ENCODE results near the gene HSPA4L.

The HSPA4L gene

GRCh38 chr4:127799711-127800110 lies 17.6 kb downstream of the HSPA4L start:
- TF ChIP-seq POLR2AphosphoS5 (IDR thresholded peaks at IDR 0.05; ENCODE audit: borderline replicate concordance, low read depth, low read length) = no peak
- no peak for TF ChIP-seq EZH2 (IDR thresholded peaks at IDR 0.05)
- TF ChIP-seq FOXP2 (optimal IDR thresholded peaks at IDR 0.05; ENCODE audit: control extremely low read depth, extremely low read length, insufficient read depth) = no peak
- Histone ChIP-seq H3K27ac (no peak overlapping the region), H3K36me3 (ENCODE audit: insufficient read depth, low read length) (no peaks in the 10 kb centered on the region), H3K9me3 (ENCODE audit: low read depth, low read length) (no peaks in the 10 kb centered on the region), H3K9ac (ENCODE audit: insufficient read length) (no peak overlapping the region), H3K4me3 (no peak overlapping the region)
- DNase-seq (ENCODE audit: low read depth, low spot score) = no peak

GRCh38 chr4:127809173-127809800 lies 27.2 kb downstream of the HSPA4L start:
- Histone ChIP-seq H3K4me3 (no peak overlapping the region), H3K27ac (no peak overlapping the region), H3K9ac (ENCODE audit: insufficient read length) (no peak overlapping the region), H3K36me3 (ENCODE audit: insufficient read depth, low read length) (no peaks in the 10 kb centered on the region), H3K9me3 (ENCODE audit: low read depth, low read length) (no peaks in the 10 kb centered on the region)
- DNase-seq (ENCODE audit: low read depth, low spot score) = no peak
- TF ChIP-seq POLR2AphosphoS5 (IDR thresholded peaks at IDR 0.05; ENCODE audit: borderline replicate concordance, low read depth, low read length) (no peak), EZH2 (IDR thresholded peaks at IDR 0.05) (no peak), FOXP2 (optimal IDR thresholded peaks at IDR 0.05; ENCODE audit: control extremely low read depth, extremely low read length, insufficient read depth) (no peak)

GRCh38 chr4:127810551-127810950 lies 28.4 kb downstream of the HSPA4L start:
- Histone ChIP-seq H3K9me3 (ENCODE audit: low read depth, low read length) (no peaks in the 10 kb centered on the region), H3K36me3 (ENCODE audit: insufficient read depth, low read length) (no peaks in the 10 kb centered on the region), H3K27ac (no peak overlapping the region), H3K9ac (ENCODE audit: insufficient read length) (no peak overlapping the region), H3K4me3 (no peak overlapping the region)
- DNase-seq (ENCODE audit: low read depth, low spot score) = no peak
- TF ChIP-seq EZH2 (IDR thresholded peaks at IDR 0.05) = no peak
- no peak for TF ChIP-seq FOXP2 (optimal IDR thresholded peaks at IDR 0.05; ENCODE audit: control extremely low read depth, extremely low read length, insufficient read depth)
- no peak for TF ChIP-seq POLR2AphosphoS5 (IDR thresholded peaks at IDR 0.05; ENCODE audit: borderline replicate concordance, low read depth, low read length)

GRCh38 chr4:127822430-127822829 lies 40.3 kb downstream of the HSPA4L start:
- Histone ChIP-seq H3K9ac (ENCODE audit: insufficient read length) (no peak overlapping the region), H3K9me3 (ENCODE audit: low read depth, low read length) (no peaks in the 10 kb centered on the region), H3K27ac (no peak overlapping the region), H3K36me3 (ENCODE audit: insufficient read depth, low read length) (no peaks in the 10 kb centered on the region), H3K4me3 (no peak overlapping the region)
- TF ChIP-seq POLR2AphosphoS5 (IDR thresholded peaks at IDR 0.05; ENCODE audit: borderline replicate concordance, low read depth, low read length) (no peak), EZH2 (IDR thresholded peaks at IDR 0.05) (no peak), FOXP2 (optimal IDR thresholded peaks at IDR 0.05; ENCODE audit: control extremely low read depth, extremely low read length, insufficient read depth) (no peak)
- peak; percentile 5 for DNase-seq (ENCODE audit: low read depth, low spot score)

- H3K4me3 ChIP-seq = no peak overlapping the region
- no peak overlapping the region for H3K9ac ChIP-seq (ENCODE audit: insufficient read length)
- TF ChIP-seq FOXP2 (optimal IDR thresholded peaks at IDR 0.05; ENCODE audit: control extremely low read depth, extremely low read length, insufficient read depth) (no peak), EZH2 (IDR thresholded peaks at IDR 0.05) (no peak), POLR2AphosphoS5 (IDR thresholded peaks at IDR 0.05; ENCODE audit: borderline replicate concordance, low read depth, low read length) (no peak)
- no peaks in the 10 kb centered on the region for H3K9me3 ChIP-seq (ENCODE audit: low read depth, low read length)
- no peak overlapping the region for H3K27ac ChIP-seq
- H3K36me3 ChIP-seq (ENCODE audit: insufficient read depth, low read length) = peaks cover 3% of the 10 kb centered on the region; the same call in 1 of the 2 replicates
- DNase-seq (ENCODE audit: low read depth, low spot score) = no peak
These were observed 46.0 kb downstream of the HSPA4L start for GRCh38 chr4:127828121-127828520.

GRCh38 chr4:127829014-127829413 lies 46.9 kb downstream of the HSPA4L start:
- peaks cover 3% of the 10 kb centered on the region; the same call in 1 of the 2 replicates for H3K36me3 ChIP-seq (ENCODE audit: insufficient read depth, low read length)
- no peak overlapping the region for H3K4me3 ChIP-seq
- no peak for TF ChIP-seq EZH2 (IDR thresholded peaks at IDR 0.05)
- TF ChIP-seq POLR2AphosphoS5 (IDR thresholded peaks at IDR 0.05; ENCODE audit: borderline replicate concordance, low read depth, low read length) = no peak
- no peak for TF ChIP-seq FOXP2 (optimal IDR thresholded peaks at IDR 0.05; ENCODE audit: control extremely low read depth, extremely low read length, insufficient read depth)
- no peak overlapping the region for H3K9ac ChIP-seq (ENCODE audit: insufficient read length)
- H3K27ac ChIP-seq = no peak overlapping the region
- no peak for DNase-seq (ENCODE audit: low read depth, low spot score)
- no peaks in the 10 kb centered on the region for H3K9me3 ChIP-seq (ENCODE audit: low read depth, low read length)

- H3K9ac ChIP-seq (ENCODE audit: insufficient read length) = no peak overlapping the region
- peaks cover 3% of the 10 kb centered on the region; the same call in 1 of the 2 replicates for H3K36me3 ChIP-seq (ENCODE audit: insufficient read depth, low read length)
- no peaks in the 10 kb centered on the region for H3K9me3 ChIP-seq (ENCODE audit: low read depth, low read length)
- no peak overlapping the region for H3K27ac ChIP-seq
- no peak for TF ChIP-seq FOXP2 (optimal IDR thresholded peaks at IDR 0.05; ENCODE audit: control extremely low read depth, extremely low read length, insufficient read depth)
- no peak for DNase-seq (ENCODE audit: low read depth, low spot score)
- H3K4me3 ChIP-seq = no peak overlapping the region
These were observed 50.5 kb downstream of the HSPA4L start for GRCh38 chr4:127832585-127832984.

GRCh38 chr4:127843704-127844600 lies 61.8 kb downstream of the HSPA4L start:
- DNase-seq (ENCODE audit: low read depth, low spot score) = no peak
- no peak overlapping the region for H3K27ac ChIP-seq
- no peak overlapping the region for H3K9ac ChIP-seq (ENCODE audit: insufficient read length)
- no peak overlapping the region for H3K4me3 ChIP-seq
- H3K9me3 ChIP-seq (ENCODE audit: low read depth, low read length) = no peaks in the 10 kb centered on the region
- H3K36me3 ChIP-seq (ENCODE audit: insufficient read depth, low read length) = no peaks in the 10 kb centered on the region
- TF ChIP-seq FOXP2 (optimal IDR thresholded peaks at IDR 0.05; ENCODE audit: control extremely low read depth, extremely low read length, insufficient read depth) (no peak), POLR2AphosphoS5 (IDR thresholded peaks at IDR 0.05; ENCODE audit: borderline replicate concordance, low read depth, low read length) (no peak), EZH2 (IDR thresholded peaks at IDR 0.05) (no peak)
